K562 (cell line): ENCODE results near the gene TRIM31.

Experiments used
- CTCF ChIP-seq, 3 experiments: IDR thresholded peaks in 2 of 3; conservative IDR thresholded peaks in 1 of 3; 2 replicates each; pipeline ENCODE4 v1.5.1; 2011 to 2012; ENCODE audit warnings: low read length in 3 of 3, mild to moderate bottlenecking in 3 of 3, control low read depth in 2 of 3, improper control_type of control experiment in 1 of 3, inconsistent platforms in 1 of 3, low read depth in 1 of 3, mixed read lengths in 1 of 3, moderate library complexity in 1 of 3; ENCODE audit not compliant: insufficient read depth in 2 of 3
- EGR1 ChIP-seq: fragments of 450-650 bp; conservative IDR thresholded peaks from 2 replicates; pipeline ENCODE4 v1.6.1; 2017; ENCODE audit warnings: mild to moderate bottlenecking
- PURB ChIP-seq: sonication (generic); formaldehyde crosslinking; IDR thresholded peaks from 2 replicates; pipeline ENCODE4 v1.9.0; 2021; ENCODE audit warnings: low read depth, mild to moderate bottlenecking, missing genetic modification reagents
- ZNF263 ChIP-seq: sonication (generic); formaldehyde crosslinking; IDR thresholded peaks from 2 replicates; pipeline ENCODE4 v1.8.0; 2022; ENCODE audit warnings: mild to moderate bottlenecking, missing genetic modification reagents, borderline replicate concordance
- ZNF507 ChIP-seq: conservative IDR thresholded peaks from 2 replicates; pipeline ENCODE4 v1.6.1; 2017; ENCODE audit warnings: missing genetic modification characterization, missing compliant biosample characterization

GRCh38 chr6:30102970-30103871 is 9.7 kb downstream of the TRIM31 start:
- no peak for TF ChIP-seq ZNF507 (tag)
- TF ChIP-seq CTCF (IDR thresholded peaks at IDR 0.05 in 2 of 3, conservative IDR thresholded peaks at IDR 0.05 in 1 of 3; ENCODE audit: insufficient read depth in 2 of 3, low read depth in 1 of 3, low read length in 3 of 3) = peak; percentile 96 to 98 (median 98)
- no peak for TF ChIP-seq PURB
- TF ChIP-seq EGR1 = no peak
- no peak for TF ChIP-seq ZNF263 (CRISPR knock-in tag)
